ENCODE measurements around the gene TEX30. TPM values are rescaled to one million over a fixed set of nuclear protein-coding genes. Genes with fewer than 3 reads are reported as not detected.

TEX30 gene
- total and polyA plus RNA-seq, 2 of the 4 experiments (the other 2 are of a cell fraction), result 8.1 to 10.4 TPM

GRCh38 chr13:102788683-102789082 lies 15.1 kb upstream of the TEX30 start:
- H3K4me2 ChIP-seq (ENCODE audit: low read depth, low read length), result no peak overlapping the region
- no peak overlapping the region for H3K4ac ChIP-seq (ENCODE audit: low read depth, low read length)
- ATAC-seq (ENCODE audit: low read depth), result no peak
- in situ Hi-C loops (cut with MboI; ENCODE audit: low sequenced_read_pairs), result no loop called here
- H3K27me3 ChIP-seq (ENCODE audit: control insufficient read depth, insufficient read depth, low read length), result no peaks in the 10 kb centered on the region
- no peak overlapping the region for H4K8ac ChIP-seq (ENCODE audit: low read depth in 2 of 2, low read length in 2 of 2)
- no peaks in the 10 kb centered on the region for H3K9me1 ChIP-seq (ENCODE audit: insufficient read depth, low read length)
- H3K18ac ChIP-seq (ENCODE audit: low read depth, low read length), result no peak overlapping the region
- no peak overlapping the region for H4K5ac ChIP-seq (ENCODE audit: low read depth, low read length)
- POLR2A ChIA-PET (ENCODE audit: unreplicated experiment), result no interaction called here
- DNase-seq, result no peak
- no peak overlapping the region for H3K9ac ChIP-seq (ENCODE audit: low read depth, low read length)
- TF ChIP-seq RCOR1 (IDR thresholded peaks at IDR 0.05; ENCODE audit: insufficient replicate concordance, low read length) (no peak), BHLHE40 (IDR thresholded peaks at IDR 0.05; ENCODE audit: low read depth, low read length) (no peak), CTCF (conservative IDR thresholded peaks at IDR 0.05; ENCODE audit: low read depth, low read length) (no peak), MAFK (IDR thresholded peaks at IDR 0.05; ENCODE audit: low read depth, low read length) (no peak), CEBPB (IDR thresholded peaks at IDR 0.05; ENCODE audit: low read depth, low read length) (no peak), SMC3 (IDR thresholded peaks at IDR 0.05; ENCODE audit: low read depth, low read length) (no peak), ELK1 (IDR thresholded peaks at IDR 0.05; ENCODE audit: borderline replicate concordance, low read depth, low read length) (no peak), CHD1 (IDR thresholded peaks at IDR 0.05; ENCODE audit: low read depth, low read length) (no peak), RAD21 (IDR thresholded peaks at IDR 0.05; ENCODE audit: low read length) (no peak), USF2 (IDR thresholded peaks at IDR 0.05; ENCODE audit: low read depth, low read length) (no peak), FOS (IDR thresholded peaks at IDR 0.05; ENCODE audit: low read depth, low read length) (no peak), POLR2A (IDR thresholded peaks at IDR 0.05; ENCODE audit: low read depth, low read length) (no peak), NFE2L2 (IDR thresholded peaks at IDR 0.05; ENCODE audit: low read depth, low read length) (no peak), RFX5 (IDR thresholded peaks at IDR 0.05; ENCODE audit: low read depth, low read length) (no peak), MXI1 (IDR thresholded peaks at IDR 0.05; ENCODE audit: borderline replicate concordance, low read depth, low read length) (no peak)
- H2BK5ac ChIP-seq (ENCODE audit: low read depth, low read length, poor library complexity, severe bottlenecking), result no peak overlapping the region
- intact Hi-C loops (cut with micrococcal nuclease), result no loop called here
- no peaks in the 10 kb centered on the region for H3K4me1 ChIP-seq (ENCODE audit: control insufficient read depth, insufficient read depth, low read length)
- H3K27ac ChIP-seq (ENCODE audit: insufficient read depth, low read length), result no peak overlapping the region
- peaks cover 13% of the 10 kb centered on the region for H3K36me3 ChIP-seq (ENCODE audit: control insufficient read depth, insufficient read depth, low read length)
- no TSS peak for BruUV-seq (replicated peaks)
- WGBS, 2 experiments (ENCODE audit: extremely low coverage in 2 of 2, insufficient read length in 1 of 2), result no CpG with 5 or more reads among the region's 8 CpGs
- no peak overlapping the region for H2BK20ac ChIP-seq (ENCODE audit: low read depth, low read length)
- no peaks in the 10 kb centered on the region for H3K79me1 ChIP-seq (ENCODE audit: low read depth in 1 of 2, low read length in 2 of 2)
- no peak overlapping the region for H2AFZ ChIP-seq (replicated peaks; ENCODE audit: low read length, poor library complexity)
- H3K9me3 ChIP-seq (ENCODE audit: control insufficient read depth, insufficient read depth, low read length), result no peaks in the 10 kb centered on the region
- H2AK5ac ChIP-seq (ENCODE audit: low read depth, low read length), result no peak overlapping the region
- H4K20me1 ChIP-seq (ENCODE audit: insufficient read depth, low read length), result no peaks in the 10 kb centered on the region
- no peak overlapping the region for H2AK9ac ChIP-seq (replicated peaks; ENCODE audit: low read depth, low read length, poor library complexity)
- H2BK15ac ChIP-seq (ENCODE audit: low read depth, low read length), result no peak overlapping the region
- H2BK120ac ChIP-seq (ENCODE audit: low read depth, low read length), result no peak overlapping the region
- no peak overlapping the region for H4K91ac ChIP-seq (ENCODE audit: insufficient read depth, low read depth, low read length)
- dilution Hi-C loops (cut with HindIII; ENCODE audit: low sequenced_read_pairs, unreplicated experiment), result no loop called here
- no peak overlapping the region for H3K4me3 ChIP-seq (ENCODE audit: insufficient read depth, low read depth, low read length)
- no peak overlapping the region for H3K23ac ChIP-seq (ENCODE audit: low read depth, low read length)
- no peak overlapping the region for H3K14ac ChIP-seq (replicated peaks; ENCODE audit: low read depth, low read length)
- CTCF ChIA-PET, result interaction anchor here (0.8 to 1.8 kb wide), 2 partner anchors 20 to 25 kb away, joined by 3 to 4 read pairs; no protein-coding TSS in a partner anchor
- no peak overlapping the region for H3K56ac ChIP-seq (ENCODE audit: extremely low read depth, insufficient read depth, low read length)
